ENCODE data around the gene RPL19.
A peak's percentile ranks its signal among the peaks of the same experiment; 100 is the strongest.

The RPL19 gene

DNA sequence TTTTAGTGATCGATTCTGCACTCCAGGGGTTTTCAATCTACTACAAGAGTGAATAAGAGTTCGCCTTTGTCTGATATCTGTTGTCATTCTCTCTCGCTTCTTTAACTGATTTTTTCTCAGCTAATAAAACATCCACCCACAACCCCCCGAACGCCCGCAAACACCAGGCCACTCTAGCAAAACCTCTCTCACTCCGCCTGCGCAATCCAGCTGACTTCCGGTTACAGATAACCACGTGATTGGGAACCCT is 338 bp upstream of the RPL19 start:
- DNase-seq, result peak; percentile 85

- no peak for DNase-seq
These were observed 951 bp downstream of the RPL19 start for GRCh38 chr17:39200957-39201510.

DNA sequence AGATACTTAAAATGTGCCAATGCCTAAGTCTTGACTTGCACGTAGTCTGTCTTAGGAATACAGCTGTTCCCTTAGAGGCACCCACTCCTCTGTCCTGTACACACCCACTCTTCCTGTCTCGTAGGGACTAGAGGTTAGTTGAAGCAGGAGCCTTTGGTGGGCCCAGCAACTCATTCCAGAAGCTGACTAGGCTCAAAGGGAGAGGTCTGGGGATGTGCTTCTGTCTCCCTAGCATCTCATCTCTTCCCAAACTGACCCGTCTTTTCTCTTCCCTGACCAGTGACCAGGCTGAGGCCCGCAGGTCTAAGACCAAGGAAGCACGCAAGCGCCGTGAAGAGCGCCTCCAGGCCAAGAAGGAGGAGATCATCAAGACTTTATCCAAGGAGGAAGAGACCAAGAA is 4.2 kb downstream of the RPL19 start:
- DNase-seq, result no peak

- no peak for DNase-seq
These were observed 5.0 kb downstream of the RPL19 start for GRCh38 chr17:39205112-39205526.

GRCh38 chr17:39208136-39208535 is 8.1 kb downstream of the RPL19 start:
- no peak for DNase-seq

GRCh38 chr17:39208893-39209292 is 8.8 kb downstream of the RPL19 start:
- DNase-seq, result no peak

- DNase-seq, result no peak
These were observed 9.4 kb downstream of the RPL19 start for GRCh38 chr17:39209317-39210092.

GRCh38 chr17:39210093-39210434 is 10.0 kb downstream of the RPL19 start:
- DNase-seq, result no peak

DNA sequence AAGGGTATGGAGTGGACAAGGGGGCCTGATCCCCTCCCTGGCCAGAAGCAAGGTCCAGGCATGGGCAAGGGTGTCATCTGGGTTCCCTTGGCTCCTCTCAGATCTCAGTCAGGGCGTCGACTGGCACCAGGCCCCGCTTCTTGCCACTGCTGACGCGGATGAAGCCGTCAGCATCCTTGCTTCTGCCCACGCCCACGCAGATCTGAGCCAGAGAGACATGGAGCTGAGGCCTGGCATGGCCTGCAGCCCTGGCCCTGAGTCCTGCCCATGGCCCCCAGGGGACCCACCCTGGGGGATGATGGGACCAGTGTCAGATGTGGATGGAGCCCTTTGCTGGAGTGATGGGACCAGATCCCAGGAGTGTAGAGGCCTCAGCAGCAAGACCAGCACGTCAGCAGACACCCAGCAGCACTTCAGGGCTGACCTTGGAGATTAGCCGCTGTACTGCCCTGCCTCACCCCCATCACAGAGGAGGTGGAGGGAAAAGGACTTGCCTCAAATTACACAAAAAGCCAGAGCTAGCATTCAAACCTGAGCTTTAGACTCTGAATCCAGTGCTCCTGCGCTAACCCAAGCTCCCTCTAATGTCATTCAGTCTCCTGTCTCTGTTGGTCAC is 12.2 kb downstream of the RPL19 start:
- no peak for DNase-seq

GRCh38 chr17:39212841-39213480 is 12.9 kb downstream of the RPL19 start:
- no peak for DNase-seq

GRCh38 chr17:39213852-39214251 is 13.8 kb downstream of the RPL19 start:
- peak; percentile 47 for DNase-seq

DNA sequence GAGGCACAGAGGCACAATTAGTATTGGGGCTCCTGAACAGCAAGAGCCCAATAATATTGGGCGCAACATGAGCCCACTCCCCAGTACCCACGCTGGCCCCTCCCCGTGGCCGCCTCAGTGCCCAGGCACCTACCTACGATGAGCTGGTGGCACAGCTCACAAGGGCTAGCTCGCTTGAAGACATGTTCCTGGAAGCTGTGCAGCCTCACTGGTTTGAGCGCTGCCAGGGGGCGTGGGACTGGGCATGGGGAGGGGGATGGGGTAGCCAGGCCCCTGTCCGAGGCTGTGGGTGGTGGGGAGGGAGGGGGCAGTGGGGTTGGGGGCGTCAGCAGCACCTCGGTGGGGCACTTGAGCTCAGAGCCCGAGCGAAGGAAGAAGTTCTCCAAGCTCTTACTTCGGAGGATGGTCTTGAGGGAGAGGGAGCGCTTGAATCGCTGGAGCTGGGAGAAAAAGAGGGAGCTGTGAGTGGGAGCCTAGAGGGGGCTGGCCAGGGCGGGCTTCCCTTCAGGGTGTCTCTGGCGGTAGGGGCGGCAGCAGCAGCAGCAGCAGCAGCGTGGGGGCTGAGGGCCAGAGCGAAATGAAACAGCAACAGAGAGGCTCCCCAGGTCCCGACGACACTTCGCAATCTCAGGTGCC is 17.8 kb downstream of the RPL19 start:
- no peak for DNase-seq

DNA sequence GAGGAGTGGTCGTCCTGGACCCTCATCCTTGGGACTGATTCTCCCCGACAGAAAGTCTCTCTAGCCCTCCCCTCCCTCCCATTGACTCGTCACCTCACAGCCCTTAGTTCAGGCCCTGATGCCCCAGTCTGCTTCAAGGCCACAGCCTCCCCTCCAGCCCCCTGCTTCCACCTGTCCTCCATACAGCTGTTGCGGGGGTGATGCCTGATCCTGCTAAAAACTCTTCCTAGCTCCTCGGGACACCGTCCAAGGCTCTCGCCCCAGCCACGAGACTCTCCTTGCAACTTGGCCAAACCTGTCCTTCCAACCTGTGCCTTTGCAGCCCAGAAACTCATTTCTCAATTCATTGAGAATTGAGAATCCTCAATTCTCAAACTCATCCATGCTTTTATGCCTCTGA is 18.8 kb downstream of the RPL19 start:
- DNase-seq, result no peak

DNA sequence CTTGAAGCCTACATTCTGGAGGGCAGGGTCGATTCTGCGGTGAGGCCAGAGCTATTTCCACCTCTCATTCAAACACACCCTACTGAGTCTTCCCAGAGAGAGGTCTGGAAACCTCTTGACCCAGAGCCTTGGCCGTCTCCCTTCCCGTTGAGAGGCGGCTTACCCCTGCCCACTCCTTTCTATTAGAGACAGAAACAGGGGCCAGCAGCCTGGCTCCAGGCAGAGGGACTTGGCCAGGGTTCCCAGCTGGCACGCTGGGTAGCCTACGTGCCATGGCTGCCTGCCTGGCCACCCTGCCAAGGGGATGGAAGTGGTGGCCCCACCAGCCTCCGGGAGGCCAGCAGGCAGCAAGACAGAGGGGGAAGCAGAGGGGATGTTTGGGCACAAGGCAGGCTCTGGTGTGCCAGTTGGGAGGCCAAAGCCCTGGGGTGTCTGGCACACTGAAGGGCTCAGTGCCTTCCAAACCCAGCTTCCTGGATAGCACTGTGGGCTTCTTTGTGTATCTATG is 19.6 kb downstream of the RPL19 start:
- no peak for DNase-seq

- no peak for DNase-seq
These were observed 21.5 kb downstream of the RPL19 start for GRCh38 chr17:39221572-39221971.

DNA sequence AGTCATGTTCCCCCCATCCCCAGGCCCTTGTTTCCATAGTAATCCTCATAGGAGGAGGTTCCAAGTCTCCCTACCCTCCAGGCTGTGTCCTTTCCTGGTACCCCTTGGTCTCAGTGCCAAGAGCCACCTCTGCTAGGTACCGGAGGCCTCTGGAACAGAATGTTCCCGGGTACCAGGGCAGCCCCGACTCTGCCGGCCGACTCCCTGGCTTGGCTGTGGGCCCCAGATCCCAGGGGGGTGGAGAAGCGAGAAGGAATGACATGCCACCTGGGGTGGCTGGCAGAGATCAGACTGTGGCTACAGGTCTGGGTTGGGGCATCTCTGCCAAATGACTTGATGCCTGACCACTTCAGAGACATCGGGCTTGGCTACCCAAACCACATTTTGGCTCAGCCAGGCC is 22.1 kb downstream of the RPL19 start:
- no peak for DNase-seq

DNA sequence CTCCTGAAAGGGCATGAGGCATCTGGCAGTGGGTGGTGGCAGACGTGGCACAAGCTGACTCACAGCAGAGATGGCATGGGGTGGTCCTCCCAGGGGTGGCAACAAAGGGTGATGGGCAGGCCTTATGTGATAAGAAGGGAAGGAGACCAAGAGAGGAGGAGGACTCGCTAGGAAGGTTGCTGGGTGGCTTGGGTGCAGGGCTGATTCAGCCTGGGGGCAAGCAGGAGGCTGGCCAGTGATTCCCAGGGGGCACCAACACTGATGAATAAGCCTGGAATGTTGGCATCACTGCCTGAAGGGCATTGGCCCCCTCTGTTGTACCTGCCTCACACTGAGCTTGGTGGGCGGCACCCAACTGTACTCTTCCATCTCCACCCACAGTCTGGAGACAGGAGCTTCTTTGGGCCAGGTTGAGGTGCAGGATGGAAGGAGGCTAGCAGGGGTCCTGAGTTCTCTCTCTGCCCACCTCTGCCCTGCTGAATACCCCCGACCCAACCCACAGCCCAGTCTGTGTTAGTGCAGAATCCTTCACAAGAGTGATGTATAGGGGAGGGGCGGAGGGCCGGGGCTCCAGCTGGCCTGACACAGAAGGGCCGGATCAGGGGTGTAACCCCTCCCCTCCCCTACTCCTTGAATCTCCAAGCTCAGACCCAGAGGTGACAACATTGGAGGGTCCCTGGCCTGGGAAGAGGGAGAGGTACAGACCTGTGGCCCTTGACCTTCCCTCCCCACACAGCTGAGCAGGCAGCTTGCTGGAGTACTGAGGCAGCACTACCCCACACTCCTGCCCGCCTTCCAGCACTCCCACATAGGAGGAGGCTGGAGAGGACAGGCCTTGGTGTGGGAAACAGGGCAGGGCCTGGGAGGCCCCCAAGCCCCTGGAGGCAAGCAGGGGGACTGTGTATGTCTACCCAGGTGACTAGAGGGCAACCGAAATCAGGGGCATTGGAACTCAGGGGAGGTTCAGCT is 23.1 kb downstream of the RPL19 start:
- DNase-seq, result peak; percentile 61

- no peak for DNase-seq
These were observed 24.1 kb downstream of the RPL19 start for GRCh38 chr17:39223907-39224777.

GRCh38 chr17:39224778-39225307 is 24.8 kb downstream of the RPL19 start:
- no peak for DNase-seq

DNA sequence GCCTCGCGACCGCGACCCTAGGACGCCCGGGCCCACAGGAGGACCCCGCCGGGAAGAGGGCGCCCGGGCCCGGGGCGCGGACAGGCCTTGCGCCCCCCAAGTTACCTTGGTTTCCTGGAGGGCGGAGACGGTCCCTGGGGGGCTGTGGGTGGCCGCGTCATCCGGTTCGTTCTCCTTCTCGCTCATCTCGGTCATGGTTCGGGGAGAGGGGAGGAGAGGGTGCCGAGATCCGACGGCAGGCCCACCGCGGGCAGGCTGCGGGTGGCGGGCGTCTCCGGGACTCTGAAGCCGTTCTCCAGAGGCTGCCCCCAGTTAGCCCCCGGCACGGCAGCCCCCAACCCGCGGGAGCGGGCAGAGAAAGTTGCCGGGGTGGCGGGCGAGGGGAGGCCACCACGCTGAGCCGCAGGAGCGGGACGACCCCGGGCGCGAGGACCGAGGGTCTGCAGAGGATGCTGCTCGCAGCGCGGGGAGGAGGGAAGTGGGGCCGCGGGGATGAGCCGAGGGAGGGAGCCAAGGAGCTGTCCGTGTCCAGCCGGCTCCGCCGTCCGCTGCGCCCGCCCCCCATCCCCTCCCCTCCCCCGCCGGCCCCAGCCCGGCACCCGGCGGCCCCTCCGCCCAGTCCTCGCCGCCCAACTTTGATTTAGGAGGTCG is 25.4 kb downstream of the RPL19 start, which contains the start of gene STAC2:
TSS of gene STAC2 (minus strand) at position 638 of the 651 bp plus-strand sequence. CDS start at position 195, 443 bp downstream.
- DNase-seq, result no peak

Data from NCI-H226 (cell line).